ENCODE data around the gene PCBP3. TPM values are rescaled to one million over a fixed set of nuclear protein-coding genes. Genes with fewer than 3 reads are reported as not detected.
"Not testable (repeated sequence)": the region's sequence is repeated elsewhere in the genome, so short reads cannot be mapped to it uniquely, and the experiment has no call there.

The PCBP3 gene
- polyA plus RNA-seq, 4 donors: 1.2 to 2.2 (median 1.5) TPM

- not testable (repeated sequence) for DNase-seq (ENCODE audit: low read depth in 4 of 4, low spot score in 3 of 4)
These were observed 19.2 kb downstream of the PCBP3 start for GRCh38 chr21:45662623-45663245.

GRCh38 chr21:45669382-45669781, 25.9 kb downstream of the PCBP3 start:
- no peak for DNase-seq (ENCODE audit: low read depth in 4 of 4, low spot score in 3 of 4)

GRCh38 chr21:45670731-45671130, 27.2 kb downstream of the PCBP3 start:
- DNase-seq (ENCODE audit: low read depth in 4 of 4, low spot score in 3 of 4): no peak

- DNase-seq (ENCODE audit: low read depth in 4 of 4, low spot score in 3 of 4): not testable (repeated sequence)
These were observed 35.3 kb downstream of the PCBP3 start for GRCh38 chr21:45678790-45679189.

GRCh38 chr21:45680215-45680614, 36.7 kb downstream of the PCBP3 start:
- DNase-seq (ENCODE audit: low read depth in 4 of 4, low spot score in 3 of 4): no peak

GRCh38 chr21:45695086-45695485, 51.6 kb downstream of the PCBP3 start:
- DNase-seq (ENCODE audit: low read depth in 4 of 4, low spot score in 3 of 4): peak in 3 of 4 donors; percentile 2 to 3 (median 3)

- no peak for DNase-seq (ENCODE audit: low read depth in 4 of 4, low spot score in 3 of 4)
These were observed 55.1 kb downstream of the PCBP3 start for GRCh38 chr21:45698493-45699184.

GRCh38 chr21:45699251-45699942, 55.9 kb downstream of the PCBP3 start:
- no peak for DNase-seq (ENCODE audit: low read depth in 4 of 4, low spot score in 3 of 4)

- no peak for DNase-seq (ENCODE audit: low read depth in 4 of 4, low spot score in 3 of 4)
These were observed 56.4 kb downstream of the PCBP3 start for GRCh38 chr21:45699966-45700365.

GRCh38 chr21:45700461-45700860, 56.9 kb downstream of the PCBP3 start:
- no peak for DNase-seq (ENCODE audit: low read depth in 4 of 4, low spot score in 3 of 4)

- DNase-seq (ENCODE audit: low read depth in 4 of 4, low spot score in 3 of 4): no peak
These were observed 61.0 kb downstream of the PCBP3 start for GRCh38 chr21:45704311-45705108.

GRCh38 chr21:45706299-45706698, 62.8 kb downstream of the PCBP3 start:
- no peak for DNase-seq (ENCODE audit: low read depth in 4 of 4, low spot score in 3 of 4)

GRCh38 chr21:45709173-45709572, 65.6 kb downstream of the PCBP3 start:
- DNase-seq (ENCODE audit: low read depth in 4 of 4, low spot score in 3 of 4): no peak

GRCh38 chr21:45709696-45710268, 66.3 kb downstream of the PCBP3 start:
- no peak for DNase-seq (ENCODE audit: low read depth in 4 of 4, low spot score in 3 of 4)

GRCh38 chr21:45710306-45710705, 66.8 kb downstream of the PCBP3 start:
- DNase-seq (ENCODE audit: low read depth in 4 of 4, low spot score in 3 of 4): not testable (repeated sequence)

GRCh38 chr21:45713613-45714012, 70.1 kb downstream of the PCBP3 start:
- no peak for DNase-seq (ENCODE audit: low read depth in 4 of 4, low spot score in 3 of 4)

- no peak for DNase-seq (ENCODE audit: low read depth in 4 of 4, low spot score in 3 of 4)
These were observed 71.9 kb downstream of the PCBP3 start for GRCh38 chr21:45715441-45715840.

GRCh38 chr21:45718413-45718812, 74.9 kb downstream of the PCBP3 start:
- no peak for DNase-seq (ENCODE audit: low read depth in 4 of 4, low spot score in 3 of 4)

- DNase-seq (ENCODE audit: low read depth in 4 of 4, low spot score in 3 of 4): no peak
These were observed 75.8 kb downstream of the PCBP3 start for GRCh38 chr21:45719177-45719802.

GRCh38 chr21:45720204-45720603, 76.7 kb downstream of the PCBP3 start:
- not testable (repeated sequence) for DNase-seq (ENCODE audit: low read depth in 4 of 4, low spot score in 3 of 4)
